DMS 273 (cell line): ENCODE results near the gene ENTPD3.
"Not testable (repeated sequence)": the region's sequence is repeated elsewhere in the genome, so short reads cannot be mapped to it uniquely, and the experiment has no call there.

Experiments
- DNase-seq: peaks from one replicate; lab custom pipeline; 2025; ENCODE audit not compliant: unreplicated experiment; lab: John Stamatoyannopoulos, UW

ENTPD3 gene

GRCh38 chr3:40458473-40458872 is 71.5 kb downstream of the ENTPD3 start:
- DNase-seq, result no peak

GRCh38 chr3:40460481-40460880 is 73.5 kb downstream of the ENTPD3 start:
- DNase-seq, result not testable (repeated sequence)

- no peak for DNase-seq
These were observed 74.2 kb downstream of the ENTPD3 start for GRCh38 chr3:40461161-40461560.

GRCh38 chr3:40462838-40463237 is 75.9 kb downstream of the ENTPD3 start:
- DNase-seq, result not testable (repeated sequence)

GRCh38 chr3:40463579-40463978 is 76.6 kb downstream of the ENTPD3 start:
- DNase-seq, result peak; percentile 10

- DNase-seq, result peak; percentile 35
These were observed 77.5 kb downstream of the ENTPD3 start for GRCh38 chr3:40464339-40465110.

GRCh38 chr3:40465111-40465407 is 78.1 kb downstream of the ENTPD3 start:
- DNase-seq, result peak; percentile 37

GRCh38 chr3:40465456-40465855 is 78.5 kb downstream of the ENTPD3 start:
- DNase-seq, result peak; percentile 39

GRCh38 chr3:40468018-40468417 is 81.0 kb downstream of the ENTPD3 start:
- no peak for DNase-seq

- no peak for DNase-seq
These were observed 83.7 kb downstream of the ENTPD3 start for GRCh38 chr3:40470701-40471100.

- DNase-seq, result peak; percentile 71
These were observed 89.8 kb downstream of the ENTPD3 start, which contains the start of gene ZNF619 for GRCh38 chr3:40476478-40477470. TSS of gene ZNF619 (plus strand) at chr3:40477122. CDS start at chr3:40477980, 858 bp downstream.

GRCh38 chr3:40477666-40478065 is 90.7 kb downstream of the ENTPD3 start:
- no peak for DNase-seq
